HG03575 (cell line): ENCODE results near the gene SCAPER.

Experiments
- ATAC-seq: cut with Tn5 transposase; IDR thresholded peaks from one replicate; pipeline ENCODE4 v1.9.1; 2021; ENCODE audit not compliant: unreplicated experiment, insufficient number of reproducible peaks, low FRiP score; ENCODE audit errors: extremely low read depth

SCAPER gene

GRCh38 chr15:76340198-76340802 is 564.8 kb downstream of the SCAPER start:
- ATAC-seq, result no peak

GRCh38 chr15:76339305-76340197 is 565.6 kb downstream of the SCAPER start:
- no peak for ATAC-seq

DNA sequence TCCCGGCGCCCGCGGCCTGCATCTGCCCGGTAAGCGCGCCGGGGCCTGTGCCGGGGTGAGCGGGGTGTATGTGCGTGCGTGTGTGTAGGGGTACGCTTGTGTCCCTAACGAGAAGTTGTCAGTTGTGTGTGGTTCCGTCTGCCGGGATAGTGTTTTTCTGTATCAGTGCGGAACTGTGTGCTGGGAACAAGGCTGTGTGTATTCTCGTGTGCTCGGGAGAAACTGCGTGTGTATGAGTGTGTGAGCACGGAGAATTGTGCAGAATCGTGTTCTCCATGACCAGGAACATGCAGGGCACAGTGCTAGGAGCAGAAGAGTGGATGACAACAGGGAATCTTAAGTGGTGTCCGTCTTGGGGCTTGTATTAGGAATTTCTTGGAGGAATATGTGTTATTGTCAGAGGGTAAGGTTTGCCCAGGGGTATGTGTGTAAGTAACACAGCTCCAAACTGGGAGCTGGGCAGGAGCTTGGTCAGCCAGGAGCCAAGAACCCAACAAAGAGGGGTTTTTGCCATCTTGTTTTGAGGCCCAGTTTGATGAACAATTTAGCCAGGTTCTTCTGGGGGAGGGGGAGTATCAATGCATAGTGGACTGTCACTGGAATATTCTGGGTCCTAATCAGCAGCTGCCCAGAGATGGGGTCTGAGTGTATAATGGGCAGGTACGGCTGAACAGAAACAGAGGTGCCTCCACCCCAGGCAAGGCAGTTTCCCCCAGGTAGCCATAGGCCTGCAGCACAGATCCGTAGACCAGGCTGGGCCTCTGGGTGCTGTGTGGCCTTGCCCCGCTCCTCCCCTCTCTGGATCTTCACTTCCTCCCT is 566.4 kb downstream of the SCAPER start:
- ATAC-seq, result no peak

- no peak for ATAC-seq
Measured at GRCh38 chr15:76337696-76338485, 567.2 kb downstream of the SCAPER start.

DNA sequence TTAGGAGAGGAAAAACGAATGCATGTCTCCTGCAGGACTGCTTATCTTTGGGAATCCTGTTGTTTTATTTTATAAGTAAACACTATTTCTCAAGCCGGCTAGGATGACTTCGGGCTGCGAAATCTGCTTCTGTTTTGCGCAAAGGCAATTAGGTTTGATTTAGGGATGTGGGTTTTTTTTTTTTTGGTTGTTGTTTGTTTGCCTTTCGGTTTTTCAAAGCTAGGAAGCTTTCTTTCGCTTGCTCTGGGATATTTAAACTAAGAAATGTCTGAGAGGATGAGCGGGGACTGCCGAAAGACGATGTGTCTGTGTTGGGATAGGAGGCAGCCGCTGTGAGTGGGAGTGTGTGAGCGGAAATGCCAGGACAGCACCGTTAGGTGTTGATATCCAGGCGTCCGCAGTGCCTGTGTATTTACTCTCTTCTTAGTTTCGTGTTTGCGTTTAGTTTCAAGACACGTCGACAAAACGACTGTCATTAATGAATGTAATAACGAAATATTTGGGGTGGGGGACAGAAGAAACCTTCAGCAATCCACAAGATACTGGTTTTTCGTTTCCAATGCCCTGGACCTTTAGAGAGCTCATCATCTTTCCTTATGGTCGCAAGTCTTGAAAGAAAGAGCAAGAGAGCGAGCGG is 568.0 kb downstream of the SCAPER start:
- ATAC-seq, result no peak

DNA sequence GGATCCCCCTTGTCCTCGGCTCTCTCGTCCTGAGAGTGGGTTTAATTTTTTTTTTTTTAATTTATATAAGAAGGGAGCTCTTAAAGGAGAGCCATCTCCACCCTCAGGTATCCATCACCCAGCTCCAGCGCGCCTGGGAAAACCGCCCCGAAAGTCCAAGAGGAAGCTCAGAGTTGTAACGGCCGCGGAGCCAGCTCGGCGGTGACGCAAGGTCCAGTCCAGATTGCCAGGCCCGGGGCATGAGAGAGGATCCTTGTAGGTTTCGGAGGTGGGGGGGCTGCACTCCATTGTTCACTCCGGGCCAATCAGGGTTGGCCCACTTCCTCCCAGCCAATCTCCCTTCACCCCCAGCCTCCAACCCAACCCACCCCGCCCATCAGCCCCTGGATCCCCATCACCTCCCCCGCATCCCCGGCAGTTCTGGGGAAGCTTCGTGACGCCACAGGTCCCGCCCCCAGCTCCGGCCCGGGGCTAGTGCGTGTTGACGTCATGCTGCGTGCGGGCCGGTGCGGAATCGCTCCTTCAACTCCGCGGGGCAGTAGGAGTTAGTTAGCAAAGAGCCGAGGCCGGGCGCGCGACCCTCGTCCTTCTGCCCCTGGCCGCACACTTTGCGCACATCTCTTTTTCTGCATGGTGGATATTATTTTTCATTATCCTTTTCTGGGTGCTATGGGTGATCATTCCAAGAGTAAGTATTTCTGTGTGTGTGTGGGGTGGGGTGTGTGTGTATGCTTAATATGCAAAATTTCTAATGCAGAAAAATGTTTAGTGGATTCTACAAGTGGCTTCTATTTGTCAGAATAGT is 568.7 kb downstream of the SCAPER start, which contains the start of gene ISL2:
ISL2 (plus strand) TSS at position 520 of the 805 bp plus-strand sequence; CDS start at position 631, 111 bp downstream.
- no peak for ATAC-seq

- no peak for ATAC-seq
Measured at GRCh38 chr15:76335307-76336253, 569.6 kb downstream of the SCAPER start.

DNA sequence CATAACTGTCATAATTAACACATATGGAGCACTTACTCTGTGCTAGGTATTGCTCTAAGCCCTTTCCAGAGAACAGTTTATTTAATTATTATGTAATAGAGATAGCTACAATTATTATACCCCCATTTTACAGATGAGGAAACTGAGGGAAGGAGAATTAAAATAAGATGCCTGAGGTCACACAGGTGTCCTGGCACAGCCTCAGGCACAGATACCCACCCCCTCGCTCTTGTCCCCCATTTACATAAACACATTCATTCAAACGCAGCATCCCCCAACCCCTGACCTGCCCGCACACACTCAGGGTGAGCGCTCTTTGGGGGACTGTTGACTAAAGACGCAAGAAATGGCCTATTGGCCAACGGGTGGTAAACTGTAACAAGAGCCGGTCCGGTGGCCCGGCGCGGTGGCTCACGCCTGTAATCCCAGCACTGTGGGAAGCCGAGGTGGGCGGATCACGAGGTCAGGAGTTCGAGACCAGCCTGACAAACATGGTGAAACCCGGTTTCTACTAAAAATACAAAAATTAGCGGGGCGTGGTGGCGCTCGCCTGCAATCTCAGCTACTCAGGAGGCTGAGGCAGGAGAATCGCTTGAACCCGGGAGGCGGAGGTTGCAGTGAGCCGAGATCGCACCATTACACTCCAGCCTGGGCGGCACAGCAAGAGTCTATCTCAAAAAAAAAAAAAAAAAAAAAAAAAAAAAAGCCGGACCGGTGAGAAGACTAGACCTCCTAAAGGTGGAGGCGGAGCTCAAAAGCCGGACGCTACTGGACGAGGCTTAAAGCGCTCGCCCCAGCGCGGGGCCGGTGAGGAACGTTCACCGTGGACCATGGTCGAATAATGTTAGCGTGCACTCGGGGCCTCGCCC is 570.5 kb downstream of the SCAPER start:
- no peak for ATAC-seq

DNA sequence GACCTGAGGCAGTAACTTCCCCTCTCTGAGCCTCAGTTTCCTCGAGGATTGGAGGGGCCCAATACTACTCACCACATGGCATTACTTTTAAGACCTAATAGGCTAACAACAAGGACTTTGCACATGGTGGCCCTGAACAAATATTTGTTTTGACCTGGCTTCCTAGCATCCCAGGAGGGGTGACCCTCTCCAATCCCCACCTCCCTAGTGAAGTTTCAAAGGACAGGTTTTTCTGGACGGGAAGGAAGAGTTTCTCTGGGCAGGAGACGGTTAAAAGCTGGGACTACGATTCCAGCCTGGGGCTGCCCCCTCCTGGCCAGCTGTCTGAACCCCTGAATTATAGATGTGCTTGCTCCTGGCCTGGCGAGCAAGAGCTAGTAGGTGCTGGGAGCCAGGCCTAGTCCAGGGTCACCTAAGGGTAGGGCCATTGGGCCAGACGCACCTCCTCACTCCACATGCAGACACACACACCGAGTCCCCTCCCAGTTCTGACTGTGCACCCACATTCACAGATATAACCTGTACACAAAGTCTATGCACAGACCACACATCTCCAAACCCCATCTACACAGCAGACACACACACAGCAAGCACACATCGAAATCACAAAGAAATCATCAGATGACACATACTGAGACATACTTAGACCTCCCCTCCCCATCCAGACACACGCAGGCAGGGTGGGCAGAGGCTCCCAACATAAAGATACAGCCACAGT is 571.3 kb downstream of the SCAPER start:
- ATAC-seq, result no peak

GRCh38 chr15:76333309-76333708 is 571.8 kb downstream of the SCAPER start:
- no peak for ATAC-seq

GRCh38 chr15:76332796-76333195 is 572.3 kb downstream of the SCAPER start:
- no peak for ATAC-seq

DNA sequence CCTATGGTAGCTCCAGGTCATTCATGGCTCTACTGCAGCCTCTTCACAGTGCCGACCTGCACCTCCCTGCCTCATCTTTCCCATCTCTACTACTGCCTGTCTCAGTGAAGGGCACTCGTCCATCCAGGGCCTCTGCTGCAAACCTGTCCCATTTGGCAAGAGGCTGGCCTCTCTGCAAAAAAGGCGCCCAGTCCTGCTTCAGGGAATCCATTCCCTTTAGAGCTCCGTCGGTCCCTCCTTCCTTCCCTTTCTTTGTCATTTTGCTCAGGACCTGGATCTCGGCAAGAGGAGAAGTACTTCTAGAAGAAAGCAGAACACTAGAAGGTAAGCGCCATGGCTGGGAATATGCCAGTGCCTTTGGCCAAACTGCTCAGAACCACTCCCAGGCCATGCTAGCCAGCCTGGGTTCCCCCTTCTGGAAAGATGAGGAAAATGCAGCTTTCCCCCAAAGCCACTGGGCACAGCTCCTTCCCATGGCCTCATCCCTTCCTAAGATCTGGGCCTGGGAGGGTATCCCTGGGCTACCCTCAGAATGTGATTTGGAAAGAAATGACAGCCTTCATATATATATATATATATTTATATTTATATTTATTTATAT is 575.0 kb downstream of the SCAPER start:
- ATAC-seq, result no peak

GRCh38 chr15:76328958-76329357 is 576.2 kb downstream of the SCAPER start:
- ATAC-seq, result no peak

- ATAC-seq, result no peak
Measured at GRCh38 chr15:76328106-76328696, 576.9 kb downstream of the SCAPER start.
